Measurements from ENCODE around the gene GIPC1.
"Not testable (repeated sequence)": the region's sequence is repeated elsewhere in the genome, so short reads cannot be mapped to it uniquely, and the experiment has no call there.

The GIPC1 gene

DNA sequence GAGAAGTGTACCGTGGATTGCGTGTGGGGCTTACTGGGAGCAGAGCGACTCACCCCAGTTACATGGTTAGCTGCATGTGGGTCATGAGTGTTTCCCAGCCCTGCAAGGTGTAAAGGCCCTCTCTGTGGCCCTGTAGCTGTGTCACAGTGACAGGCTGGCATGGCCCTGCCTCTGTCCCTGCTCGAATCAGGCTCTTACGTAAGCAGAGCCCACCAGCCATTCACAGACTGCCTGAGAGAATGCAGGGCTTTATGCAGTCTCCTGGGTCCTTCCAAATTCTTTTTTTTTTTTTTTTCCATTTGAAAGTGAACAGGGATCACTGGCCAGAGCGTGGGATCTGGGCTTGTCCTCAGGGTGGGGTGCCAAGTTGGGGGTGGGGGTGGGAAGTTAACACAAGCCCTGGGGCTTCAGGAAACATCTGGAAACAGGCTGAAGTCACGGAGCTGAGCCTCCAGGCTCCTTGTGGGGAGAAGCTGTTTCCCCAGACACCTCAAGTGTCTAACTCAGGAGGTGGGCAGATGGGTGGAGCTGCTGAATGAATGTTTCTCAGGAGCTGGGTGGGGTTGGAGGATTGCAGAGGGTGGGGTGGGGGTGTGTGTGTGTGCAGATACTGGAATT is 46.9 kb upstream of the GIPC1 start:
- Histone ChIP-seq H3K9ac (ENCODE audit: low read length) (peak overlapping the region; percentile 7), H3K9me3 (ENCODE audit: control insufficient read depth, low read length) (no peaks in the 10 kb centered on the region), H3K4me2 (ENCODE audit: low read length, poor library complexity, severe bottlenecking) (no peak overlapping the region), H4K91ac (ENCODE audit: low read length) (peak overlapping the region; percentile 32), H2BK5ac (ENCODE audit: low read depth, low read length, poor library complexity, severe bottlenecking) (no peak overlapping the region), H3K27ac (ENCODE audit: low read length, poor library complexity, severe bottlenecking) (no peak overlapping the region), H3K4me1 (ENCODE audit: control insufficient read depth, insufficient read depth, low read depth, low read length) (peaks cover 14% of the 10 kb centered on the region), H2AFZ (ENCODE audit: low read depth, low read length) (no peak overlapping the region), H3K14ac (ENCODE audit: low read length in 2 of 2) (no peak overlapping the region), H2BK12ac (ENCODE audit: low read length in 2 of 2) (no peak overlapping the region), H3K79me1 (replicated peaks; ENCODE audit: low read length, poor library complexity, severe bottlenecking) (peaks cover 46% of the 10 kb centered on the region), H3K18ac (ENCODE audit: low read depth in 1 of 2, low read length in 2 of 2) (peak overlapping the region in 1 of 2 experiments; percentile 38), H3K36me3 (ENCODE audit: control insufficient read depth in 1 of 2, insufficient read depth in 2 of 2, low read depth in 1 of 2, low read length in 2 of 2) (peaks cover 5 to 19% of the 10 kb centered on the region in 2 experiments), H3K23ac (ENCODE audit: low read length in 2 of 2) (no peak overlapping the region), H2BK15ac (ENCODE audit: low read depth, poor library complexity, severe bottlenecking) (no peak overlapping the region), H2BK120ac (ENCODE audit: low read depth, low read length) (no peak overlapping the region), H3K4me3 (ENCODE audit: insufficient read depth in 1 of 2, low read depth in 1 of 2, low read length in 2 of 2) (no peak overlapping the region), H3K27me3 (ENCODE audit: control insufficient read depth in 1 of 2, insufficient read depth in 1 of 2, low read length in 2 of 2) (no peaks in the 10 kb centered on the region), H4K8ac (ENCODE audit: low read length) (peak overlapping the region; percentile 79), H2AK5ac (ENCODE audit: low read length, severe bottlenecking) (peak overlapping the region; percentile 71), H3K4ac (ENCODE audit: low read depth in 1 of 2, low read length in 2 of 2) (no peak overlapping the region)
- WGBS: 68% methylated on average over 7 of the region's 7 CpGs
- DNase-seq: peak; percentile 47

DNA sequence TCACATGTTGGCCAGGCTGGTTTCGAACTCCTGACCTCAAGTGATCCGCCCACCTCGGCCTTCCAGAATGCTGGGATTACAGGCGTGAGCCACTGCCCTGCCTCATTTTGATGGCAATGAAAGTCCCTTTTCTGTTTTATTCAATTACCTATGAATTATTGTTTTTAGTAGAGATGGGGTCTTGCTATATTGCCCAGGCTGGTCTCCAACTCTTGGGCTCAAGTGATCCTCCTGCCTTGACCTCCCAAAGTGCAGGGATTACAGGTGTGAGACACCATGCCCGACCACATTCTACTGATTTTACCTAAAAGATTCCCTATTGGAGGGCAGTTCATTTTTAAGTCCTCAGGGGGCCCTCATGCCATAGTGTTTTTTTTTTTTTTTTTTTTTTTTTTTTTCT is 46.1 kb upstream of the GIPC1 start:
- not testable (repeated sequence) for H3K9ac ChIP-seq (ENCODE audit: low read length); H2BK120ac ChIP-seq (ENCODE audit: low read depth, low read length); DNase-seq; H3K14ac ChIP-seq (ENCODE audit: low read length in 2 of 2); H3K18ac ChIP-seq (ENCODE audit: low read depth in 1 of 2, low read length in 2 of 2); H3K4me2 ChIP-seq (ENCODE audit: low read length, poor library complexity, severe bottlenecking); H4K91ac ChIP-seq (ENCODE audit: low read length); H3K4ac ChIP-seq (ENCODE audit: low read depth in 1 of 2, low read length in 2 of 2); H3K23ac ChIP-seq (ENCODE audit: low read length in 2 of 2); H3K9me3 ChIP-seq (ENCODE audit: control insufficient read depth, low read length); H3K27ac ChIP-seq (ENCODE audit: low read length, poor library complexity, severe bottlenecking); H4K8ac ChIP-seq (ENCODE audit: low read length); H2BK15ac ChIP-seq (ENCODE audit: low read depth, poor library complexity, severe bottlenecking); H2AFZ ChIP-seq (ENCODE audit: low read depth, low read length); H2BK5ac ChIP-seq (ENCODE audit: low read depth, low read length, poor library complexity, severe bottlenecking); H2AK5ac ChIP-seq (ENCODE audit: low read length, severe bottlenecking); H3K4me3 ChIP-seq (ENCODE audit: insufficient read depth in 1 of 2, low read depth in 1 of 2, low read length in 2 of 2); H2BK12ac ChIP-seq (ENCODE audit: low read length in 2 of 2); H3K27me3 ChIP-seq (ENCODE audit: control insufficient read depth in 1 of 2, insufficient read depth in 1 of 2, low read length in 2 of 2)
- peaks cover 5 to 19% of the 10 kb centered on the region in 2 experiments for H3K36me3 ChIP-seq (ENCODE audit: control insufficient read depth in 1 of 2, insufficient read depth in 2 of 2, low read depth in 1 of 2, low read length in 2 of 2)
- peaks cover 18% of the 10 kb centered on the region for H3K4me1 ChIP-seq (ENCODE audit: control insufficient read depth, insufficient read depth, low read depth, low read length)
- H3K79me1 ChIP-seq (replicated peaks; ENCODE audit: low read length, poor library complexity, severe bottlenecking): peaks cover 44% of the 10 kb centered on the region
- WGBS: 98% methylated on average over 3 of the region's 5 CpGs

DNA sequence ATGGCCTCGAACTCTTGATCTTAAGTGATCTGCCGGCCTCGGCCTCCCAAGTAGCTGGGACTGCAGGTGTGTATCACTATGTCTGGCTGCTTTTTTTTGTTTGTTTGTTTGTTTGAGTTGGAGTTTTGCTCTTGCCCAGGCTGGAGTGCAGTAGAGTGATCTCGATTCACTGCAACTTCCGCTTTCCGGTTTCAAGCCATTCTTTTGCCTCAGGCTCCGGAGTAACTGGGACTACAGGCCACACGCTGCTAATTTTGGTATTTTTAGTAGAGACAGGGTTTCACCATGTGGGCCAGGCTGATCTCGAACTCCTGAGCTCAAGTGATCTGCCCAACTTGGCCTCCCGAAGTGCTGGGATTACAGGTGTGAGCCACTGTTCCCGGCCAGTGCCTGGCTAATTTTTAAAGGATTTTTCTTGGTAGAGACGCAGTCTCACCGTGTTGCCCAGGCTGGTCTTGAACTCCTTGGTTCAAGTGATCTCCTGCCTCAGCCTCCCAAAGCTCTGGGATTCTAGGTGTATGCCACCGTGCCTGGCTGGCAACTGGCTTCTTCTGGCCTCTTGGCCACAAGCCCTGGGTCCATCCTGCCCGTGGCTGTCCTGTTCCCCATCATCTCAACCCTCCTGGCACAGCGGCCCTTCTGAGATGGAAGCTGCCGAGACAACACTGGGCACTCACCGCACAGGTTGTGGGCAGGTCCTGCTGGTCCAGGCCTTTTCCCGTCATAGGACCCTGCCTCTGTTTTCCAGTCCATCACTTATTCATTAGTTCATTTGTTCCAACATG is 45.0 kb upstream of the GIPC1 start:
- H4K8ac ChIP-seq (ENCODE audit: low read length): no peak overlapping the region
- no peak overlapping the region for H3K27ac ChIP-seq (ENCODE audit: low read length, poor library complexity, severe bottlenecking)
- no peak overlapping the region for H4K91ac ChIP-seq (ENCODE audit: low read length)
- no peak overlapping the region for H3K23ac ChIP-seq (ENCODE audit: low read length in 2 of 2)
- H2BK5ac ChIP-seq (ENCODE audit: low read depth, low read length, poor library complexity, severe bottlenecking): no peak overlapping the region
- H3K4me3 ChIP-seq (ENCODE audit: insufficient read depth in 1 of 2, low read depth in 1 of 2, low read length in 2 of 2): no peak overlapping the region
- H3K9ac ChIP-seq (ENCODE audit: low read length): no peak overlapping the region
- peaks cover 5 to 18% of the 10 kb centered on the region in 2 experiments for H3K36me3 ChIP-seq (ENCODE audit: control insufficient read depth in 1 of 2, insufficient read depth in 2 of 2, low read depth in 1 of 2, low read length in 2 of 2)
- H3K9me3 ChIP-seq (ENCODE audit: control insufficient read depth, low read length): no peaks in the 10 kb centered on the region
- peaks cover 42% of the 10 kb centered on the region for H3K79me1 ChIP-seq (replicated peaks; ENCODE audit: low read length, poor library complexity, severe bottlenecking)
- H3K27me3 ChIP-seq (ENCODE audit: control insufficient read depth in 1 of 2, insufficient read depth in 1 of 2, low read length in 2 of 2): no peaks in the 10 kb centered on the region
- DNase-seq: no peak
- H3K4ac ChIP-seq (ENCODE audit: low read depth in 1 of 2, low read length in 2 of 2): no peak overlapping the region
- H2AFZ ChIP-seq (ENCODE audit: low read depth, low read length): no peak overlapping the region
- H2BK12ac ChIP-seq (ENCODE audit: low read length in 2 of 2): no peak overlapping the region
- no peak overlapping the region for H2AK5ac ChIP-seq (ENCODE audit: low read length, severe bottlenecking)
- no peak overlapping the region for H2BK15ac ChIP-seq (ENCODE audit: low read depth, poor library complexity, severe bottlenecking)
- WGBS: 97% methylated on average over 19 of the region's 19 CpGs
- peaks cover 25% of the 10 kb centered on the region for H3K4me1 ChIP-seq (ENCODE audit: control insufficient read depth, insufficient read depth, low read depth, low read length)
- H3K14ac ChIP-seq (ENCODE audit: low read length in 2 of 2): no peak overlapping the region
- H3K4me2 ChIP-seq (ENCODE audit: low read length, poor library complexity, severe bottlenecking): no peak overlapping the region
- H2BK120ac ChIP-seq (ENCODE audit: low read depth, low read length): no peak overlapping the region
- no peak overlapping the region for H3K18ac ChIP-seq (ENCODE audit: low read depth in 1 of 2, low read length in 2 of 2)

DNA sequence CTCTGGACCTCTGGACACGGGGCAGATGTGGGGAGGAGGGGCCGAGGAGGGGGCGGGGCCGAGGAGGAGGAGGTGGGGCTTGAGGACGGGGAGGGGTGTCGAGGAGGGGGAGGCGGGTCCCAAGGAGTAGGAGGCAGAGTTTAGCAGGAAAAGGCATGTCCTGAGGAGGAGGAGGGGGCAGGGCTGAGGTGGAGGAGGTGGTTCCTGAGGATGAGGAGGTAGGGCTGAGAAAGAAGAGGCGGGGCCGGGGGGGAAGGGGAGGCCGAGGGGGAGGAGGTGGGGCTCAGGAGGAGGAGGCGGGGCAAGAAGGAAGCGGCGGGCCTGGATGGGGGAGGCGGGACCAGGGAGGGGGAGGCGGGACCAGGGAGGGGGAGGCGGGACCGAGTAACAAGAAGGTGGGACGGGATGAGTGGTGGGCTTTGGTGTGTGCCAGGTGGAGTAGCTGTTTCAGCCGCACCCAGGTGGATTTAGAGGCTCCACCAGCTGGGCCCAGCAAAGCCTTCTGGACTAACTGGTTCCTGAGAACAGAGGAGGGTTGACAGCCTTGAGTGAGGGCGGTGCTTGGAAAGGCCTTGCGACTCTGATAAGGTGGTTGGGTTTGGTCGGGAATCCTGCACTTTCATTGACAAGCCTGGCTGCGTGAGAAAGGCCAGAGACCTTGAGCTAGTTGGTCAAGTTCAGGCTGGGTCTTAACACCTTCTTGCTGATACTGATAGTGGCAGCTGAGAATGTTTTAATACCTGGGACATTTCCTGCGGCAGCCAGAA is 41.2 kb upstream of the GIPC1 start:
- Histone ChIP-seq H3K27me3 (ENCODE audit: control insufficient read depth in 1 of 2, insufficient read depth in 1 of 2, low read length in 2 of 2) (no peaks in the 10 kb centered on the region), H3K18ac (ENCODE audit: low read depth in 1 of 2, low read length in 2 of 2) (no peak overlapping the region), H3K79me1 (replicated peaks; ENCODE audit: low read length, poor library complexity, severe bottlenecking) (peaks cover 37% of the 10 kb centered on the region), H3K4me3 (ENCODE audit: insufficient read depth in 1 of 2, low read depth in 1 of 2, low read length in 2 of 2) (no peak overlapping the region), H3K14ac (ENCODE audit: low read length in 2 of 2) (no peak overlapping the region), H4K91ac (ENCODE audit: low read length) (no peak overlapping the region), H3K9ac (ENCODE audit: low read length) (no peak overlapping the region), H2AK5ac (ENCODE audit: low read length, severe bottlenecking) (no peak overlapping the region), H2BK12ac (ENCODE audit: low read length in 2 of 2) (no peak overlapping the region), H4K8ac (ENCODE audit: low read length) (peak overlapping the region; percentile 27), H3K23ac (ENCODE audit: low read length in 2 of 2) (no peak overlapping the region), H3K27ac (ENCODE audit: low read length, poor library complexity, severe bottlenecking) (no peak overlapping the region), H2AFZ (ENCODE audit: low read depth, low read length) (no peak overlapping the region), H2BK15ac (ENCODE audit: low read depth, poor library complexity, severe bottlenecking) (no peak overlapping the region), H3K9me3 (ENCODE audit: control insufficient read depth, low read length) (no peaks in the 10 kb centered on the region), H2BK5ac (ENCODE audit: low read depth, low read length, poor library complexity, severe bottlenecking) (no peak overlapping the region), H3K4ac (ENCODE audit: low read depth in 1 of 2, low read length in 2 of 2) (no peak overlapping the region), H3K36me3 (ENCODE audit: control insufficient read depth in 1 of 2, insufficient read depth in 2 of 2, low read depth in 1 of 2, low read length in 2 of 2) (peaks cover 5 to 14% of the 10 kb centered on the region in 2 experiments), H2BK120ac (ENCODE audit: low read depth, low read length) (peak overlapping the region; percentile 83), H3K4me1 (ENCODE audit: control insufficient read depth, insufficient read depth, low read depth, low read length) (peaks cover 13% of the 10 kb centered on the region), H3K4me2 (ENCODE audit: low read length, poor library complexity, severe bottlenecking) (no peak overlapping the region)
- DNase-seq: peak; percentile 62
- 43% methylated on average over 20 of the region's 24 CpGs for WGBS
